ENCODE data around the gene PMFBP1. TPM values are rescaled to one million over a fixed set of nuclear protein-coding genes. Genes with fewer than 3 reads are reported as not detected.

Gene PMFBP1
- total and polyA plus RNA-seq, 2 experiments from 2014 or later, result 2.6 to 3.3 TPM

DNA sequence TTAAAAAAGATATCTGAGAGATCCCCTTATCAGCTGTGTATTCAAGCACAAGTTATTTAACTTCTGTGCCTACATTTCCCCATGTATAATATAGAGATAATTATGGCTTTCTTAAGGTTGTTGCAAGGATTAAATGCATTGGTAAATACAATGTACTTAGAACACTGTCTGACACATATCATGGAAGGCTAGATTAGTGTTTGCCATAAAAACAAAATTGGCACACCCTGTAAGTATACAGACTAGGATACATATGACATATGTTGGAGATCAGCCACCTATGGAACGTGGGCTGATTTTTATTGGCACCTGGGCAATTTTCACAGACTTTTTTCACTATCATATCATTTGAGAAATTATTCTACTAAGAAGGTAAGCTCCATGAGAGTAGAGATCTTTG lies 2.2 kb downstream of the PMFBP1 start:
- Histone ChIP-seq H4K20me1 (replicated peaks; ENCODE audit: insufficient read depth) (no peaks in the 10 kb centered on the region), H3K27ac (ENCODE audit: low read depth) (no peak overlapping the region), H2AFZ (no peak overlapping the region), H3K4me3 (no peak overlapping the region), H3K4me2 (no peak overlapping the region), H3F3A (replicated peaks; ENCODE audit: low read depth) (no peaks in the 10 kb centered on the region), H3K9me2 (ENCODE audit: insufficient read depth) (peaks cover 8% of the 10 kb centered on the region; the same call in 1 of the 2 replicates), H3K4me1 (ENCODE audit: insufficient read depth) (no peaks in the 10 kb centered on the region), H3K79me2 (replicated peaks; ENCODE audit: insufficient read depth) (no peaks in the 10 kb centered on the region), H3K27me3 (ENCODE audit: insufficient read depth) (no peaks in the 10 kb centered on the region), H3K36me3 (ENCODE audit: insufficient read depth) (no peaks in the 10 kb centered on the region)
- no peak overlapping the region for H3K4me3 Mint-ChIP-seq
- no peak for ATAC-seq
- H3K36me3 Mint-ChIP-seq (ENCODE audit: low read depth), result no peaks in the 10 kb centered on the region
- H3K9me3 Mint-ChIP-seq, result peaks cover 2% of the 10 kb centered on the region; the same call in 2 of the 3 replicates
- no peaks in the 10 kb centered on the region for H3K27me3 Mint-ChIP-seq (ENCODE audit: insufficient read depth, low read depth, poor library complexity)
- TF ChIP-seq CREB1 (CRISPR knock-in tag; IDR thresholded peaks at IDR 0.05; ENCODE audit: low read depth) (no peak), STAT1 (IDR thresholded peaks at IDR 0.05; ENCODE audit: unreplicated experiment) (no peak), ZNF114 (CRISPR knock-in tag; IDR thresholded peaks at IDR 0.05) (no peak), ZNF331 (CRISPR knock-in tag; IDR thresholded peaks at IDR 0.05; ENCODE audit: low read depth) (no peak), EZH2 (IDR thresholded peaks at IDR 0.05; ENCODE audit: low read depth, unreplicated experiment) (no peak), POLR2AphosphoS5 (IDR thresholded peaks at IDR 0.05; ENCODE audit: low read depth) (no peak)
- TF ChIP-seq, protein P1, sequence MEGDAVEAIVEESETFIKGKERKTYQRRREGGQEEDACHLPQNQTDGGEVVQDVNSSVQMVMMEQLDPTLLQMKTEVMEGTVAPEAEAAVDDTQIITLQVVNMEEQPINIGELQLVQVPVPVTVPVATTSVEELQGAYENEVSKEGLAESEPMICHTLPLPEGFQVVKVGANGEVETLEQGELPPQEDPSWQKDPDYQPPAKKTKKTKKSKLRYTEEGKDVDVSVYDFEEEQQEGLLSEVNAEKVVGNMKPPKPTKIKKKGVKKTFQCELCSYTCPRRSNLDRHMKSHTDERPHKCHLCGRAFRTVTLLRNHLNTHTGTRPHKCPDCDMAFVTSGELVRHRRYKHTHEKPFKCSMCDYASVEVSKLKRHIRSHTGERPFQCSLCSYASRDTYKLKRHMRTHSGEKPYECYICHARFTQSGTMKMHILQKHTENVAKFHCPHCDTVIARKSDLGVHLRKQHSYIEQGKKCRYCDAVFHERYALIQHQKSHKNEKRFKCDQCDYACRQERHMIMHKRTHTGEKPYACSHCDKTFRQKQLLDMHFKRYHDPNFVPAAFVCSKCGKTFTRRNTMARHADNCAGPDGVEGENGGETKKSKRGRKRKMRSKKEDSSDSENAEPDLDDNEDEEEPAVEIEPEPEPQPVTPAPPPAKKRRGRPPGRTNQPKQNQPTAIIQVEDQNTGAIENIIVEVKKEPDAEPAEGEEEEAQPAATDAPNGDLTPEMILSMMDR (conservative IDR thresholded peaks at IDR 0.05; ENCODE audit: low read depth in 2 of 2), result no peak
- H3K27ac Mint-ChIP-seq, result no peak overlapping the region
- DNase-seq (ENCODE audit: low spot score), result no peak
- no peaks in the 10 kb centered on the region for H3K4me1 Mint-ChIP-seq

DNA sequence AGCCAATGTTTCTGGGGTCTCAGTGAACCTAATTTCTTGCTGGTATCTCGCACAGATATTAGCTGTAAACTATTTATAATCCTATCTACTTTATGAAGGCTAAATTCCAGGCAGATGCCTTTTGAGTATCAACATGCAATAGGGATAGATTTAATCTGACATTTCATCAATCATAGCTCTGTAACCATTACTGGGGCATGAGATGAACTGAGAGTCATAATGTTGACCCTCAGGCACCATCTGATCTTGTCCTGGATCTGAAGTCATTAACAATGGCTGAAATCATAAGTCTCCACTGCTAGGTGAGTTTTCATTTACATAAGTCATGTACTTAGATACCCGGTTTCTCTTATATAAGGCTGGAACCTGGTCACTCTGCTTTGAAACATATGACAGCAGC lies 3.6 kb downstream of the PMFBP1 start:
- Mint-ChIP-seq H3K27me3 (ENCODE audit: insufficient read depth, low read depth, poor library complexity) (no peaks in the 10 kb centered on the region), H3K27ac (no peak overlapping the region)
- TF ChIP-seq EZH2phosphoT487 (IDR thresholded peaks at IDR 0.05; ENCODE audit: unreplicated experiment) (no peak), ZNF462 (CRISPR knock-in tag; IDR thresholded peaks at IDR 0.05) (no peak), JUNB (IDR thresholded peaks at IDR 0.05; ENCODE audit: unreplicated experiment) (no peak)
- TF ChIP-seq, protein P2, sequence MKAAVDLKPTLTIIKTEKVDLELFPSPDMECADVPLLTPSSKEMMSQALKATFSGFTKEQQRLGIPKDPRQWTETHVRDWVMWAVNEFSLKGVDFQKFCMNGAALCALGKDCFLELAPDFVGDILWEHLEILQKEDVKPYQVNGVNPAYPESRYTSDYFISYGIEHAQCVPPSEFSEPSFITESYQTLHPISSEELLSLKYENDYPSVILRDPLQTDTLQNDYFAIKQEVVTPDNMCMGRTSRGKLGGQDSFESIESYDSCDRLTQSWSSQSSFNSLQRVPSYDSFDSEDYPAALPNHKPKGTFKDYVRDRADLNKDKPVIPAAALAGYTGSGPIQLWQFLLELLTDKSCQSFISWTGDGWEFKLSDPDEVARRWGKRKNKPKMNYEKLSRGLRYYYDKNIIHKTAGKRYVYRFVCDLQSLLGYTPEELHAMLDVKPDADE (IDR thresholded peaks at IDR 0.05), result no peak

More for the DNA sequence above, 3.6 kb downstream of the PMFBP1 start:
- DNase-seq (ENCODE audit: low spot score) (no peak), ATAC-seq (no peak)
- no peak overlapping the region for H3K4me3 Mint-ChIP-seq
- H3K9me2 ChIP-seq (ENCODE audit: insufficient read depth), result peaks cover 8% of the 10 kb centered on the region; the same call in 1 of the 2 replicates
- H3K4me1 ChIP-seq (ENCODE audit: insufficient read depth), result no peaks in the 10 kb centered on the region
- H3K4me3 ChIP-seq, result no peak overlapping the region
- no peaks in the 10 kb centered on the region for H3K27me3 ChIP-seq (ENCODE audit: insufficient read depth)
- H4K20me1 ChIP-seq (replicated peaks; ENCODE audit: insufficient read depth), result no peaks in the 10 kb centered on the region
- no peak overlapping the region for H2AFZ ChIP-seq
- H3K36me3 ChIP-seq (ENCODE audit: insufficient read depth), result no peaks in the 10 kb centered on the region
- peaks cover 4% of the 10 kb centered on the region for H3K9me3 Mint-ChIP-seq
- H3K27ac ChIP-seq (ENCODE audit: low read depth), result no peak overlapping the region
- no peaks in the 10 kb centered on the region for H3K79me2 ChIP-seq (replicated peaks; ENCODE audit: insufficient read depth)
- no peaks in the 10 kb centered on the region for H3K4me1 Mint-ChIP-seq
- no peaks in the 10 kb centered on the region for H3F3A ChIP-seq (replicated peaks; ENCODE audit: low read depth)
- H3K36me3 Mint-ChIP-seq (ENCODE audit: low read depth), result peaks cover under 1% of the 10 kb centered on the region; the same call in 2 of the 3 replicates
- no peak overlapping the region for H3K4me2 ChIP-seq
